ENCODE measurements around the gene IRAK1. TPM values are rescaled to one million over a fixed set of nuclear protein-coding genes. Genes with fewer than 3 reads are reported as not detected.

Gene IRAK1
- total and polyA plus RNA-seq, 5 donors from 2014 or later, result 23.7 to 64.7 (median 28.2) TPM

GRCh38 chrX:154029439-154029838 is 9.7 kb upstream of the IRAK1 start:
- Mint-ChIP-seq H3K27me3 (no peaks in the 10 kb centered on the region), H3K9me3 (peaks cover 0 to 5% (median 0%) of the 10 kb centered on the region in 7 donors), H3K4me1 (peaks cover 0 to 13% (median 5%) of the 10 kb centered on the region in 4 donors), H3K27ac (no peak overlapping the region), H3K4me3 (no peak overlapping the region), H3K36me3 (peaks cover 3% of the 10 kb centered on the region)
- ATAC-seq (ENCODE audit: low read depth in 2 of 2) (no peak), DNase-seq (no peak)
- no peak overlapping the region for H3K4me3 ChIP-seq (ENCODE audit: low read depth, low read length)
- peaks cover 35% of the 10 kb centered on the region for H3K36me3 ChIP-seq (ENCODE audit: control insufficient read depth, insufficient read depth, low read length)
- no peaks in the 10 kb centered on the region for H3K27me3 ChIP-seq (ENCODE audit: control insufficient read depth, insufficient read depth, low read length)
- H3K4me1 ChIP-seq (ENCODE audit: control insufficient read depth, insufficient read depth, low read length, poor library complexity, severe bottlenecking), result no peaks in the 10 kb centered on the region
- H3K9me3 ChIP-seq (ENCODE audit: control insufficient read depth in 2 of 2, low read length in 2 of 2), result no peaks in the 10 kb centered on the region
- no peak overlapping the region for H3K27ac ChIP-seq (ENCODE audit: insufficient read depth, low read length, poor library complexity, severe bottlenecking)

GRCh38 chrX:154028502-154029184 is 8.9 kb upstream of the IRAK1 start:
- Histone ChIP-seq H3K36me3 (ENCODE audit: control insufficient read depth, insufficient read depth, low read length) (peaks cover 35% of the 10 kb centered on the region), H3K9me3 (ENCODE audit: control insufficient read depth in 2 of 2, low read length in 2 of 2) (no peaks in the 10 kb centered on the region), H3K4me1 (ENCODE audit: control insufficient read depth, insufficient read depth, low read length, poor library complexity, severe bottlenecking) (no peaks in the 10 kb centered on the region), H3K27me3 (ENCODE audit: control insufficient read depth, insufficient read depth, low read length) (no peaks in the 10 kb centered on the region), H3K4me3 (ENCODE audit: low read depth, low read length) (no peak overlapping the region), H3K27ac (ENCODE audit: insufficient read depth, low read length, poor library complexity, severe bottlenecking) (no peak overlapping the region)
- Mint-ChIP-seq H3K36me3 (peaks cover 3% of the 10 kb centered on the region), H3K4me3 (peak overlapping the region in 1 of 4 donors; percentile 29), H3K9me3 (peaks cover 0 to 5% (median 0%) of the 10 kb centered on the region in 7 donors), H3K4me1 (peaks cover 0 to 13% (median 5%) of the 10 kb centered on the region in 4 donors), H3K27ac (peak overlapping the region in 1 of 3 donors; percentile 71), H3K27me3 (no peaks in the 10 kb centered on the region)
- no peak for DNase-seq
- no peak for ATAC-seq (ENCODE audit: low read depth in 2 of 2)

- H3K27ac ChIP-seq (ENCODE audit: insufficient read depth, low read length, poor library complexity, severe bottlenecking), result no peak overlapping the region
- Mint-ChIP-seq H3K4me3 (no peak overlapping the region), H3K27ac (peak overlapping the region in 1 of 3 donors; percentile 71), H3K4me1 (peaks cover 0 to 13% (median 5%) of the 10 kb centered on the region in 4 donors), H3K27me3 (no peaks in the 10 kb centered on the region), H3K9me3 (peaks cover 0 to 5% (median 0%) of the 10 kb centered on the region in 7 donors), H3K36me3 (peaks cover 3% of the 10 kb centered on the region)
- H3K27me3 ChIP-seq (ENCODE audit: control insufficient read depth, insufficient read depth, low read length), result no peaks in the 10 kb centered on the region
- H3K4me3 ChIP-seq (ENCODE audit: low read depth, low read length), result no peak overlapping the region
- H3K9me3 ChIP-seq (ENCODE audit: control insufficient read depth in 2 of 2, low read length in 2 of 2), result no peaks in the 10 kb centered on the region
- ATAC-seq (ENCODE audit: low read depth in 2 of 2) (no peak), DNase-seq (no peak)
- no peaks in the 10 kb centered on the region for H3K4me1 ChIP-seq (ENCODE audit: control insufficient read depth, insufficient read depth, low read length, poor library complexity, severe bottlenecking)
- H3K36me3 ChIP-seq (ENCODE audit: control insufficient read depth, insufficient read depth, low read length), result peaks cover 32% of the 10 kb centered on the region
Measured at GRCh38 chrX:154027986-154028385, 8.3 kb upstream of the IRAK1 start.

DNA sequence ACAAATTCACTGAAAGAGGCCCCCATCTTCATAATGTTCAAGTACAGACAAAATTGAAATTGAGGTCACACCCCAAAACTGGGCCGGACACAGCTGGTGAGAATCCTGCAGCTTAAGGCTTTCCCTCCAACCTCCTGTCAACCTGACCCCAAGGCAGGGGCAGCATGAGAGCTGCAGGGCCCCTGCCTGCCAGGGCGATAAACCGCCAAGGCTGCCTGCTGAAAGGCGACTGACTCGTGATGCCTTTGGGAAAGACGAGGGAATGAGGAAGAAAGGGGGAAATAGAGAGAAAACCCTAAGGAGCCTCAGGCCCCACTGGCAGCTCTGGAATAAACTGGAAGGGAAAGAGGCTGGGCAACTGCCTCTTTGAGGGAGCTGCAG is 7.3 kb upstream of the IRAK1 start:
- Histone ChIP-seq H3K4me1 (ENCODE audit: control insufficient read depth, insufficient read depth, low read length, poor library complexity, severe bottlenecking) (no peaks in the 10 kb centered on the region), H3K36me3 (ENCODE audit: control insufficient read depth, insufficient read depth, low read length) (peaks cover 29% of the 10 kb centered on the region), H3K4me3 (ENCODE audit: low read depth, low read length) (no peak overlapping the region), H3K9me3 (ENCODE audit: control insufficient read depth in 2 of 2, low read length in 2 of 2) (no peaks in the 10 kb centered on the region), H3K27ac (ENCODE audit: insufficient read depth, low read length, poor library complexity, severe bottlenecking) (no peak overlapping the region), H3K27me3 (ENCODE audit: control insufficient read depth, insufficient read depth, low read length) (no peaks in the 10 kb centered on the region)
- Mint-ChIP-seq H3K4me1 (peaks cover 0 to 11% (median 5%) of the 10 kb centered on the region in 4 donors), H3K36me3 (peaks cover 3% of the 10 kb centered on the region), H3K27ac (no peak overlapping the region), H3K4me3 (no peak overlapping the region), H3K9me3 (peaks cover 0 to under 1% (median 0%) of the 10 kb centered on the region in 7 donors), H3K27me3 (no peaks in the 10 kb centered on the region)
- ATAC-seq (ENCODE audit: low read depth in 2 of 2) (no peak), DNase-seq (no peak)

DNA sequence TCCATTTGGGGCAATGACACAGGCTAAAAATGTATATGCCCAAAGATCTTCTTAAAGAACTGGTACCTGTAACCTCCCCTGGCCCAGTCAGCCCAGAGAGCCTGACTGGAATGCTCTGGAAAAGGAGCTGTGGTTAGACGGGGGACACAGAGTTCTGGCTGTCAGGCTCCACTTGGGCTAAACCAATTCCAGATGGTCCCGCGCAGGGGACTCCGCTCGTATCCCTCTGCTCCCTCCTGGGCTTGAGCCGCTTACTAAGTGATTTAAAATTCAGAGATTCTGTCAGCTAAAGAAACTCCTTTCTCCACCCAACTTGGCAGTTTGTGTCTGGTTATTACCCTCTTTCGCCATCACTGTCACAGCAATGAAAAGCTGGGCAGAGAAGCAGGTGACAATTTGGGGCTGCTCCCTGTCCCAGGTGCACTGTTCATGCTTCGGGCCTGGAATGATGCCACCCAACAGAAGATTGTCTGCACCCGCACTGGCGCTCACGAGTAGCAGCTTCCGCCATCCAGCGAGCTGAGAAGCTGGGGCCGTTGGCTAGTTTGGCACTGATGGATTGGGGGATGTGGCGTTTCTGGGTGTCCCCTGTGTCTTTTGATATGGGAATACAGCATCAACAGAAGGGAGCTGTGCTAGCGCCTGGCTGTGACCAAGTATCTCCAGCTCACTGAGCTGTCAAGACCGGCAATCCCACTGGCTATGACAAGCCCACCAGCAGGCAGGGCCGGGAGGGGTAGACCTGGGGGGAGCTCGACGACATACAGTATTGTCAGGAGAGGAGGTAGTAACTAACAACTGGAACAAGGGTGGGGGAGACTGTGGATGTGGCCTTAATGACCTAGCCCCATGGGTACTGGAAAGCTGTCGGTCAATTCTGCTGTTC is 6.7 kb upstream of the IRAK1 start:
- Mint-ChIP-seq H3K4me3 (no peak overlapping the region), H3K27me3 (no peaks in the 10 kb centered on the region), H3K9me3 (no peaks in the 10 kb centered on the region), H3K4me1 (peaks cover 0 to 11% (median 5%) of the 10 kb centered on the region in 4 donors), H3K27ac (no peak overlapping the region), H3K36me3 (peaks cover 3% of the 10 kb centered on the region)
- no peak overlapping the region for H3K4me3 ChIP-seq (ENCODE audit: low read depth, low read length)
- no peaks in the 10 kb centered on the region for H3K9me3 ChIP-seq (ENCODE audit: control insufficient read depth in 2 of 2, low read length in 2 of 2)
- ATAC-seq (ENCODE audit: low read depth in 2 of 2) (no peak), DNase-seq (no peak)
- peaks cover 23% of the 10 kb centered on the region for H3K36me3 ChIP-seq (ENCODE audit: control insufficient read depth, insufficient read depth, low read length)
- no peak overlapping the region for H3K27ac ChIP-seq (ENCODE audit: insufficient read depth, low read length, poor library complexity, severe bottlenecking)
- no peaks in the 10 kb centered on the region for H3K4me1 ChIP-seq (ENCODE audit: control insufficient read depth, insufficient read depth, low read length, poor library complexity, severe bottlenecking)
- no peaks in the 10 kb centered on the region for H3K27me3 ChIP-seq (ENCODE audit: control insufficient read depth, insufficient read depth, low read length)

- Mint-ChIP-seq H3K9me3 (no peaks in the 10 kb centered on the region), H3K4me1 (peaks cover 0 to 17% (median 8%) of the 10 kb centered on the region in 4 donors), H3K4me3 (no peak overlapping the region), H3K27me3 (no peaks in the 10 kb centered on the region), H3K36me3 (peaks cover 3% of the 10 kb centered on the region), H3K27ac (no peak overlapping the region)
- DNase-seq, result no peak
- H3K4me1 ChIP-seq (ENCODE audit: control insufficient read depth, insufficient read depth, low read length, poor library complexity, severe bottlenecking), result peaks cover 11% of the 10 kb centered on the region
- no peak overlapping the region for H3K4me3 ChIP-seq (ENCODE audit: low read depth, low read length)
- no peaks in the 10 kb centered on the region for H3K9me3 ChIP-seq (ENCODE audit: control insufficient read depth in 2 of 2, low read length in 2 of 2)
- no peaks in the 10 kb centered on the region for H3K27me3 ChIP-seq (ENCODE audit: control insufficient read depth, insufficient read depth, low read length)
- H3K36me3 ChIP-seq (ENCODE audit: control insufficient read depth, insufficient read depth, low read length), result peaks cover 16% of the 10 kb centered on the region
- no peak for ATAC-seq (ENCODE audit: low read depth in 2 of 2)
- no peak overlapping the region for H3K27ac ChIP-seq (ENCODE audit: insufficient read depth, low read length, poor library complexity, severe bottlenecking)
Measured at GRCh38 chrX:154025230-154025629, 5.5 kb upstream of the IRAK1 start.

DNA sequence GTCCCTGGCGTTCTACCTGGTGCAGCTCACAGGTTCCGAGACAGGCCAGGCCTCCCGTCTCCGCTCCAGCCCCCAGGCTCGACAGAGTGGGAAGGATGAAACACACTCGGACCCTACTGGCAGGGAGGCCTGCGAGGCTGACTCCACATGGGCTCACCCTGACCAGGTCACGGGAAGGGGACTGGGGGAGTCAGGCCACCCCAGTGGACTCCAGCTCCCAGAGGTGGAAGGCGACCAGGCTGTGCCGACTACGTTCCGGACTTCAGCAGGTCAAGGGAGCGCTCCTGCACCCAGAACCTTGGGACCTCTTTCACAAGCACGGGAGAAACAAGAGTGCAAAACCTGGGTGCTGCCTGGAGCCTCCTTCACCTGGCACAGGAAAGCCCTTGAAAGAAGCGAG is 4.6 kb upstream of the IRAK1 start:
- no peak overlapping the region for H3K4me3 Mint-ChIP-seq
- Histone ChIP-seq H3K4me3 (ENCODE audit: low read depth, low read length) (no peak overlapping the region), H3K9me3 (ENCODE audit: control insufficient read depth in 2 of 2, low read length in 2 of 2) (no peaks in the 10 kb centered on the region), H3K4me1 (ENCODE audit: control insufficient read depth, insufficient read depth, low read length, poor library complexity, severe bottlenecking) (peaks cover 11% of the 10 kb centered on the region), H3K27ac (ENCODE audit: insufficient read depth, low read length, poor library complexity, severe bottlenecking) (no peak overlapping the region), H3K27me3 (ENCODE audit: control insufficient read depth, insufficient read depth, low read length) (no peaks in the 10 kb centered on the region), H3K36me3 (ENCODE audit: control insufficient read depth, insufficient read depth, low read length) (peaks cover 10% of the 10 kb centered on the region)
- peaks cover 0 to 18% (median 8%) of the 10 kb centered on the region in 4 donors for H3K4me1 Mint-ChIP-seq
- no peaks in the 10 kb centered on the region for H3K9me3 Mint-ChIP-seq
- no peaks in the 10 kb centered on the region for H3K27me3 Mint-ChIP-seq
- DNase-seq, result no peak
- peaks cover 3% of the 10 kb centered on the region for H3K36me3 Mint-ChIP-seq
- H3K27ac Mint-ChIP-seq, result no peak overlapping the region
- ATAC-seq (ENCODE audit: low read depth in 2 of 2), result no peak
